ENCODE data around the gene SYT6.

GRCh38 chr1:114090738-114091505 lies 62.7 kb downstream of the SYT6 start:
- TF ChIP-seq CTCF (IDR thresholded peaks at IDR 0.05 in 8 of 11, conservative IDR thresholded peaks at IDR 0.05 in 3 of 11) (no peak), POLR2AphosphoS5 (IDR thresholded peaks at IDR 0.05) (no peak)
